Fibroblast of mammary gland (primary cell): Measurements from ENCODE around the gene UBTF.

Experiments used
- DNase-seq: peaks from one replicate; pipeline ENCODE4 v3.0.0-alpha.2; 2010; ENCODE audit warnings: low read depth
- H3K4me3 ChIP-seq: 2 replicates; pipeline ENCODE4 v1.5.1; 2011; ENCODE audit warnings: low read depth, mild to moderate bottlenecking, low read length, moderate library complexity; ENCODE audit not compliant: control insufficient read depth
- CTCF ChIP-seq: conservative IDR thresholded peaks from 2 replicates; pipeline ENCODE4 v1.5.1; 2011; ENCODE audit warnings: low read depth, low read length, inconsistent platforms; ENCODE audit not compliant: control insufficient read depth, insufficient read depth

The UBTF gene

GRCh38 chr17:44213403-44214229, 5.9 kb downstream of the UBTF start:
- no peak overlapping the region for H3K4me3 ChIP-seq
- DNase-seq: no peak
- TF ChIP-seq CTCF: no peak

- TF ChIP-seq CTCF: no peak
- no peak overlapping the region for H3K4me3 ChIP-seq
- DNase-seq: no peak
These were observed 6.7 kb downstream of the UBTF start for GRCh38 chr17:44212507-44213402.

GRCh38 chr17:44211281-44212265, 7.9 kb downstream of the UBTF start:
- H3K4me3 ChIP-seq: no peak overlapping the region
- no peak for TF ChIP-seq CTCF
- DNase-seq: no peak

GRCh38 chr17:44210342-44211192, 8.9 kb downstream of the UBTF start:
- TF ChIP-seq CTCF: peak; percentile 71
- H3K4me3 ChIP-seq: no peak overlapping the region
- peak; percentile 85 for DNase-seq

GRCh38 chr17:44209786-44210341, 9.6 kb downstream of the UBTF start:
- no peak overlapping the region for H3K4me3 ChIP-seq
- TF ChIP-seq CTCF: no peak
- no peak for DNase-seq
